Brain microvascular endothelial cell (primary cell): ENCODE data around the gene CTNND2.
A peak's percentile ranks its signal among the peaks of the same experiment; 100 is the strongest.

Source experiments
- DNase-seq: peaks from one replicate; pipeline ENCODE4 v3.0.0-alpha.2; 2020
- H3K27ac ChIP-seq: fragments of 250-450 bp; sonication (Bioruptor Pico); 2 replicates; pipeline ENCODE4 v1.5.1; 2020; ENCODE audit warnings: mild to moderate bottlenecking, moderate library complexity
- H3K27me3 ChIP-seq: fragments of 250-450 bp; sonication (Bioruptor Pico); replicated peaks from 2 replicates; pipeline ENCODE4 v1.5.1; 2020; ENCODE audit warnings: mild to moderate bottlenecking
- H3K36me3 ChIP-seq: fragments of 250-450 bp; sonication (Bioruptor Pico); replicated peaks from 2 replicates; pipeline ENCODE4 v1.5.1; 2020; ENCODE audit warnings: mild to moderate bottlenecking
- H3K4me3 ChIP-seq: 2 replicates; pipeline ENCODE4 v1.5.1; 2011; ENCODE audit warnings: low read depth, mild to moderate bottlenecking, control low read depth, low read length, moderate library complexity
- in situ Hi-C: cut with HindIII; loops from 2 replicates; pipeline ENCODE4 v1.10.0; 2017; ENCODE audit warnings: low sequenced_read_pairs, low pct_ligation_motif_present
- TF ChIP-seq, protein P1 (sequence below): IDR thresholded peaks from 2 replicates; pipeline ENCODE4 v1.5.1; 2011; ENCODE audit warnings: low read depth, mild to moderate bottlenecking, moderate library complexity, low read length, control low read depth, inconsistent platforms; ENCODE audit errors: missing control alignments

CTNND2 gene, protein sequence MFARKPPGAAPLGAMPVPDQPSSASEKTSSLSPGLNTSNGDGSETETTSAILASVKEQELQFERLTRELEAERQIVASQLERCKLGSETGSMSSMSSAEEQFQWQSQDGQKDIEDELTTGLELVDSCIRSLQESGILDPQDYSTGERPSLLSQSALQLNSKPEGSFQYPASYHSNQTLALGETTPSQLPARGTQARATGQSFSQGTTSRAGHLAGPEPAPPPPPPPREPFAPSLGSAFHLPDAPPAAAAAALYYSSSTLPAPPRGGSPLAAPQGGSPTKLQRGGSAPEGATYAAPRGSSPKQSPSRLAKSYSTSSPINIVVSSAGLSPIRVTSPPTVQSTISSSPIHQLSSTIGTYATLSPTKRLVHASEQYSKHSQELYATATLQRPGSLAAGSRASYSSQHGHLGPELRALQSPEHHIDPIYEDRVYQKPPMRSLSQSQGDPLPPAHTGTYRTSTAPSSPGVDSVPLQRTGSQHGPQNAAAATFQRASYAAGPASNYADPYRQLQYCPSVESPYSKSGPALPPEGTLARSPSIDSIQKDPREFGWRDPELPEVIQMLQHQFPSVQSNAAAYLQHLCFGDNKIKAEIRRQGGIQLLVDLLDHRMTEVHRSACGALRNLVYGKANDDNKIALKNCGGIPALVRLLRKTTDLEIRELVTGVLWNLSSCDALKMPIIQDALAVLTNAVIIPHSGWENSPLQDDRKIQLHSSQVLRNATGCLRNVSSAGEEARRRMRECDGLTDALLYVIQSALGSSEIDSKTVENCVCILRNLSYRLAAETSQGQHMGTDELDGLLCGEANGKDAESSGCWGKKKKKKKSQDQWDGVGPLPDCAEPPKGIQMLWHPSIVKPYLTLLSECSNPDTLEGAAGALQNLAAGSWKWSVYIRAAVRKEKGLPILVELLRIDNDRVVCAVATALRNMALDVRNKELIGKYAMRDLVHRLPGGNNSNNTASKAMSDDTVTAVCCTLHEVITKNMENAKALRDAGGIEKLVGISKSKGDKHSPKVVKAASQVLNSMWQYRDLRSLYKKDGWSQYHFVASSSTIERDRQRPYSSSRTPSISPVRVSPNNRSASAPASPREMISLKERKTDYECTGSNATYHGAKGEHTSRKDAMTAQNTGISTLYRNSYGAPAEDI (N-terminal part only)

GRCh38 chr5:11904265-11904906 lies at the start of gene CTNND2:
CTNND2 (minus strand) TSS chr5:11904446; CDS start chr5:11903853, 593 bp downstream.
- H3K4me3 ChIP-seq, result peak within 1 kb of the TSS; percentile 35
- TF ChIP-seq, protein P1, sequence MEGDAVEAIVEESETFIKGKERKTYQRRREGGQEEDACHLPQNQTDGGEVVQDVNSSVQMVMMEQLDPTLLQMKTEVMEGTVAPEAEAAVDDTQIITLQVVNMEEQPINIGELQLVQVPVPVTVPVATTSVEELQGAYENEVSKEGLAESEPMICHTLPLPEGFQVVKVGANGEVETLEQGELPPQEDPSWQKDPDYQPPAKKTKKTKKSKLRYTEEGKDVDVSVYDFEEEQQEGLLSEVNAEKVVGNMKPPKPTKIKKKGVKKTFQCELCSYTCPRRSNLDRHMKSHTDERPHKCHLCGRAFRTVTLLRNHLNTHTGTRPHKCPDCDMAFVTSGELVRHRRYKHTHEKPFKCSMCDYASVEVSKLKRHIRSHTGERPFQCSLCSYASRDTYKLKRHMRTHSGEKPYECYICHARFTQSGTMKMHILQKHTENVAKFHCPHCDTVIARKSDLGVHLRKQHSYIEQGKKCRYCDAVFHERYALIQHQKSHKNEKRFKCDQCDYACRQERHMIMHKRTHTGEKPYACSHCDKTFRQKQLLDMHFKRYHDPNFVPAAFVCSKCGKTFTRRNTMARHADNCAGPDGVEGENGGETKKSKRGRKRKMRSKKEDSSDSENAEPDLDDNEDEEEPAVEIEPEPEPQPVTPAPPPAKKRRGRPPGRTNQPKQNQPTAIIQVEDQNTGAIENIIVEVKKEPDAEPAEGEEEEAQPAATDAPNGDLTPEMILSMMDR, result no peak
- peaks cover 26% of the 10 kb centered on the region for H3K27me3 ChIP-seq
- no peak for DNase-seq
- H3K27ac ChIP-seq, result no peak within 1 kb of the TSS
- in situ Hi-C loops, result no loop called here
- no peaks in the 10 kb centered on the region for H3K36me3 ChIP-seq

DNA sequence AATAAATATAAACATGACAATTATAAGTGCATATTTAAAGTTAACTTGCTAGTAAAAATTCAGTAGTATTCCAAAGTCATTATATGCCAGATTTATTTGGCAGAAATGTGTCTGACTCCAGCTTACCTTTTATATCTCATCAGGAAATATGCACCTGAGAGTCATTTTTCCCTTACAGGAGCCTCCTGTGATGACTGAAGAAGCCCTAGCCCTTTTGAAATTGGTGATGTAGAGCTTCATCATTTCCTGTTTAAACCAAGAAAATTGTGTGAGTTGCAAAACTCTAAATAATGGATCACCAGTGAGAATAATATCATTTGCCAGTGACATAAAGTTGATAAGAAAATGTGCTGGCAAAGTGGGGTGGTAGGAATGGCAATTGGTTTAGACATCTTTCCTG lies 42.1 kb upstream of the CTNND2 start:
- in situ Hi-C loops, result no loop called here
- no peak overlapping the region for H3K4me3 ChIP-seq
- no peaks in the 10 kb centered on the region for H3K27me3 ChIP-seq
- DNase-seq, result no peak
- H3K27ac ChIP-seq, result no peak overlapping the region
- H3K36me3 ChIP-seq, result no peaks in the 10 kb centered on the region
- TF ChIP-seq, protein P1, result no peak

DNA sequence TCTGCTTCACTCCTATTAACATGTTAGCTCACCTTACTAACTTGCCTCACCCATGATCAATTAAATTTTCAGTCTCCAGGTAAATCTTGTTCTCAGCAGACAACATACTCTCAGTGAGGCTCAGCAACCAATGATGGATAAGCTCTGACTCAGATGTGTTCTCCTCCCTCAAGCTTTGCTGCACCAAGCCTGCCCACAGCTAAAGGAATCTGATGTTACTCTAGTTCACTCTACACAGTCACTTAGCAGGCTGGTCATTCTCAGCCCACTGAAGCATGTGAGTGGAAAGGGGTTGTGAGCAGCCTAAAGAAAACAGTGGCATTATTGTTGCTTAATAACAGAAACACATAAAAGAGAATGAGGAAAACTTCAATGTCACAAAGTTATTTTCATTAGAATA lies 37.3 kb upstream of the CTNND2 start:
- TF ChIP-seq, protein P1, result no peak
- Histone ChIP-seq H3K4me3 (no peak overlapping the region), H3K36me3 (no peaks in the 10 kb centered on the region), H3K27ac (no peak overlapping the region), H3K27me3 (no peaks in the 10 kb centered on the region)
- DNase-seq, result no peak
- in situ Hi-C loops, result no loop called here

- in situ Hi-C loops, result no loop called here
- Histone ChIP-seq H3K36me3 (no peaks in the 10 kb centered on the region), H3K27ac (no peak overlapping the region), H3K27me3 (no peaks in the 10 kb centered on the region), H3K4me3 (no peak overlapping the region)
- TF ChIP-seq, protein P1, result no peak
- no peak for DNase-seq
Measured at GRCh38 chr5:11931638-11932037, 27.4 kb upstream of the CTNND2 start.

- H3K4me3 ChIP-seq, result no peak overlapping the region
- no peak overlapping the region for H3K27ac ChIP-seq
- TF ChIP-seq, protein P1, result no peak
- H3K27me3 ChIP-seq, result no peaks in the 10 kb centered on the region
- H3K36me3 ChIP-seq, result no peaks in the 10 kb centered on the region
- no peak for DNase-seq
- in situ Hi-C loops, result no loop called here
Measured at GRCh38 chr5:11928909-11929308, 24.7 kb upstream of the CTNND2 start.
